Endothelial cell of hepatic sinusoid (primary cell): Measurements from ENCODE around the gene ADGRE1.
"Not testable (repeated sequence)": the region's sequence is repeated elsewhere in the genome, so short reads cannot be mapped to it uniquely, and the experiment has no call there.

Experiments used
- in situ Hi-C: cut with HindIII; loops from 2 replicates; pipeline ENCODE4 v1.10.0; 2017; ENCODE audit warnings: low sequenced_read_pairs

ADGRE1 gene

GRCh38 chr19:6887316-6887715 lies at the start of gene ADGRE1:
Gene ADGRE1, plus strand, starts transcription at chr19:6887579. Its CDS starts 30 bp downstream, at chr19:6887609.
- in situ Hi-C loops = no loop called here

- in situ Hi-C loops = loop anchor here (10.0 kb wide), 2 partner anchors 163 to 373 kb away; partner anchors contain the start of genes CRB3 and TNFSF14
Observed at GRCh38 chr19:6838062-6838655, 49.2 kb upstream of the ADGRE1 start.

GRCh38 chr19:6842871-6843607 lies 44.3 kb upstream of the ADGRE1 start:
- in situ Hi-C loops = no loop called here

GRCh38 chr19:6847828-6848200 lies 39.6 kb upstream of the ADGRE1 start:
- in situ Hi-C loops = no loop called here

GRCh38 chr19:6848986-6849385 lies 38.4 kb upstream of the ADGRE1 start:
- in situ Hi-C loops = no loop called here

- in situ Hi-C loops = no loop called here
Observed at GRCh38 chr19:6849876-6850275, 37.5 kb upstream of the ADGRE1 start.

- in situ Hi-C loops = no loop called here
Observed at GRCh38 chr19:6851359-6851758, 36.0 kb upstream of the ADGRE1 start.

- in situ Hi-C loops = no loop called here
Observed at GRCh38 chr19:6852001-6852400, 35.4 kb upstream of the ADGRE1 start.

- in situ Hi-C loops = no loop called here
Observed at GRCh38 chr19:6853868-6854267, 33.5 kb upstream of the ADGRE1 start.

- in situ Hi-C loops = no loop called here
Observed at GRCh38 chr19:6854758-6855157, 32.6 kb upstream of the ADGRE1 start.

- in situ Hi-C loops = no loop called here
Observed at GRCh38 chr19:6856749-6857372, 30.5 kb upstream of the ADGRE1 start.

- in situ Hi-C loops = no loop called here
Observed at GRCh38 chr19:6861683-6862286, 25.6 kb upstream of the ADGRE1 start.

- in situ Hi-C loops = no loop called here
Observed at GRCh38 chr19:6862673-6863078, 24.7 kb upstream of the ADGRE1 start.

- in situ Hi-C loops = no loop called here
Observed at GRCh38 chr19:6864325-6864940, 22.9 kb upstream of the ADGRE1 start.

- in situ Hi-C loops = no loop called here
Observed at GRCh38 chr19:6865849-6866248, 21.5 kb upstream of the ADGRE1 start.

GRCh38 chr19:6866741-6867151 lies 20.6 kb upstream of the ADGRE1 start:
- in situ Hi-C loops = no loop called here

- in situ Hi-C loops = no loop called here
Observed at GRCh38 chr19:6868351-6868750, 19.0 kb upstream of the ADGRE1 start.

- in situ Hi-C loops = not testable (repeated sequence)
Observed at GRCh38 chr19:6869151-6869882, 18.1 kb upstream of the ADGRE1 start.

- in situ Hi-C loops = no loop called here
Observed at GRCh38 chr19:6873708-6874431, 13.5 kb upstream of the ADGRE1 start.

- in situ Hi-C loops = no loop called here
Observed at GRCh38 chr19:6875218-6875617, 12.2 kb upstream of the ADGRE1 start.
